GM21390 (cell line): ENCODE data around the gene OGFOD2.
A peak's percentile ranks its signal among the peaks of the same experiment; 100 is the strongest.
"Not testable (repeated sequence)": the region's sequence is repeated elsewhere in the genome, so short reads cannot be mapped to it uniquely, and the experiment has no call there.

ENCODE experiments used
- ATAC-seq: cut with Tn5 transposase; IDR thresholded peaks from one replicate; pipeline ENCODE4 v1.9.1; 2021; ENCODE audit not compliant: unreplicated experiment

The OGFOD2 gene

GRCh38 chr12:122974892-122975789 is at the start of gene OGFOD2:
Gene OGFOD2 (plus strand): TSS chr12:122975244. CDS start chr12:122975252, 8 bp downstream.
- ATAC-seq, result peak; percentile 68

- ATAC-seq, result no peak
These were observed 47.2 kb upstream of the OGFOD2 start for GRCh38 chr12:122927756-122928403.

GRCh38 chr12:122928404-122929147 is 46.5 kb upstream of the OGFOD2 start:
- ATAC-seq, result no peak

GRCh38 chr12:122929148-122929538 is 45.9 kb upstream of the OGFOD2 start:
- ATAC-seq, result no peak

- no peak for ATAC-seq
These were observed 45.2 kb upstream of the OGFOD2 start for GRCh38 chr12:122929812-122930211.

- ATAC-seq, result no peak
These were observed 42.8 kb upstream of the OGFOD2 start for GRCh38 chr12:122932207-122932606.

GRCh38 chr12:122934722-122935121 is 40.3 kb upstream of the OGFOD2 start:
- no peak for ATAC-seq

GRCh38 chr12:122935318-122935717 is 39.7 kb upstream of the OGFOD2 start:
- no peak for ATAC-seq

GRCh38 chr12:122937622-122938091 is 37.4 kb upstream of the OGFOD2 start:
- no peak for ATAC-seq

GRCh38 chr12:122939125-122939524 is 35.9 kb upstream of the OGFOD2 start:
- ATAC-seq, result no peak

GRCh38 chr12:122941351-122941750 is 33.7 kb upstream of the OGFOD2 start:
- not testable (repeated sequence) for ATAC-seq

- no peak for ATAC-seq
These were observed 32.4 kb upstream of the OGFOD2 start for GRCh38 chr12:122942637-122943036.

- ATAC-seq, result no peak
These were observed 31.8 kb upstream of the OGFOD2 start for GRCh38 chr12:122943196-122943595.

- no peak for ATAC-seq
These were observed 30.1 kb upstream of the OGFOD2 start for GRCh38 chr12:122944605-122945592.

GRCh38 chr12:122946690-122947341 is 28.2 kb upstream of the OGFOD2 start:
- peak; percentile 67 for ATAC-seq

GRCh38 chr12:122947352-122947792 is 27.7 kb upstream of the OGFOD2 start:
- no peak for ATAC-seq

- no peak for ATAC-seq
These were observed 26.4 kb upstream of the OGFOD2 start for GRCh38 chr12:122948605-122949004.

- ATAC-seq, result no peak
These were observed 25.6 kb upstream of the OGFOD2 start for GRCh38 chr12:122949405-122949804.

- no peak for ATAC-seq
These were observed 25.0 kb upstream of the OGFOD2 start for GRCh38 chr12:122949816-122950675.
